OCI-LY1 (cell line): ENCODE results near the gene TMEM106C.

Experiments used
- CTCF ChIP-seq: fragments of 200-600 bp; sonication (generic), shearing (Covaris generic); IDR thresholded peaks from 2 replicates; pipeline ENCODE4 v1.5.1; 2017; ENCODE audit warnings: mild to moderate bottlenecking, antibody characterized with exemption, low read length, moderate library complexity, mixed read lengths
- EZH2 ChIP-seq: fragments of 200-600 bp; sonication (generic), shearing (Covaris generic); IDR thresholded peaks from 2 replicates; pipeline ENCODE4 v1.8.0; 2017; ENCODE audit warnings: borderline replicate concordance, mixed run types, mild to moderate bottlenecking, antibody characterized with exemption, low read length, moderate library complexity, mixed read lengths

DNA sequence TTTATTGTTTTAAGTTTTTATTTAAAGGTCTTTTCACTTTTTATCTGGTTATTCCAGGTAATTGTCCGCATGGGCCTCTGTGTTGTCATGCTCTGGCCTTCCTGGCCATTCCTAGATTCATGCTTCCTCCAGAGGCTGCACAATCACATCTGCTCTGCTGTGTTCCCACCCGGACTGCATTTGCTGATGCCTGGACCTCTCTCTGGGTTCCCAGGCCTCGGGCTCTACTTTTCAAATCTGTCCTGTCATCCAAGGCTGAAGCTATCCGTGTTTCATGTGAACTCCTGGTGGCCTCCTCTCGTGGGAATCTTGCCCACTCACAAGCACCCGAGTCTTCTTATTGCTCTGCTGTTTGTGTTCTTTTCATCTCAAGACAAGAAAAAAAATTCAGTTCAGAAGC lies 42.5 kb upstream of the TMEM106C start:
- TF ChIP-seq CTCF, result no peak
- TF ChIP-seq EZH2, result no peak
